A549 (cell line): ENCODE measurements around the gene ABHD12.

Source experiments
- TF ChIP-seq, protein P1 (sequence below): fragments of >200 bp; sonication (Bioruptor Twin); formaldehyde crosslinking; IDR thresholded peaks from 3 replicates; pipeline ENCODE4 v1.5.1; 2016
- TF ChIP-seq, protein P2 (sequence below): IDR thresholded peaks from 2 replicates; pipeline ENCODE4 v1.6.1; 2012

DNA sequence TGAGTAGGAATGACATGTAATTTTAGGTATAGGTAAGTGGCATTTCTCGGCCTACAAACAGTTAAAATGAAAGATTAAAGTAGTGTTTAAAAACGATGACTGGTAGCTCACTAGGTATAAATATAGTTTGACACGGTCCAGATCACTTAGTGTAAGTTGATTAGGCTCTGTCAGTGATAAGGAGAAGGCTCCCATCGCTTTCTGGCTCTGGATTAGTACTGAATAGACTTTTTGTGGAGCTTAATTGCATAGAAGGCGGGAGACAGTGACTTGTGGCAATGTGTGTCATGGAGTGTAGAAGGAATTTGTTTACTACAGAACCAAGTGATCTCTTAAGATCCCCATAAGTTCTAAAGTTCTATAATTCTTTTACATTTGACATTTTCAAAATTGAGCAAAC, 136.1 kb downstream of the ABHD12 start:
- TF ChIP-seq, protein P1, sequence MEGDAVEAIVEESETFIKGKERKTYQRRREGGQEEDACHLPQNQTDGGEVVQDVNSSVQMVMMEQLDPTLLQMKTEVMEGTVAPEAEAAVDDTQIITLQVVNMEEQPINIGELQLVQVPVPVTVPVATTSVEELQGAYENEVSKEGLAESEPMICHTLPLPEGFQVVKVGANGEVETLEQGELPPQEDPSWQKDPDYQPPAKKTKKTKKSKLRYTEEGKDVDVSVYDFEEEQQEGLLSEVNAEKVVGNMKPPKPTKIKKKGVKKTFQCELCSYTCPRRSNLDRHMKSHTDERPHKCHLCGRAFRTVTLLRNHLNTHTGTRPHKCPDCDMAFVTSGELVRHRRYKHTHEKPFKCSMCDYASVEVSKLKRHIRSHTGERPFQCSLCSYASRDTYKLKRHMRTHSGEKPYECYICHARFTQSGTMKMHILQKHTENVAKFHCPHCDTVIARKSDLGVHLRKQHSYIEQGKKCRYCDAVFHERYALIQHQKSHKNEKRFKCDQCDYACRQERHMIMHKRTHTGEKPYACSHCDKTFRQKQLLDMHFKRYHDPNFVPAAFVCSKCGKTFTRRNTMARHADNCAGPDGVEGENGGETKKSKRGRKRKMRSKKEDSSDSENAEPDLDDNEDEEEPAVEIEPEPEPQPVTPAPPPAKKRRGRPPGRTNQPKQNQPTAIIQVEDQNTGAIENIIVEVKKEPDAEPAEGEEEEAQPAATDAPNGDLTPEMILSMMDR: no peak
- TF ChIP-seq, protein P2, sequence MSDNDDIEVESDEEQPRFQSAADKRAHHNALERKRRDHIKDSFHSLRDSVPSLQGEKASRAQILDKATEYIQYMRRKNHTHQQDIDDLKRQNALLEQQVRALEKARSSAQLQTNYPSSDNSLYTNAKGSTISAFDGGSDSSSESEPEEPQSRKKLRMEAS: no peak
